GM12891 (cell line): Measurements from ENCODE around the gene SEC23B.
"Not testable (repeated sequence)": the region's sequence is repeated elsewhere in the genome, so short reads cannot be mapped to it uniquely, and the experiment has no call there.

Experiments
- DNase-seq: peaks from one replicate; pipeline ENCODE4 v3.0.0; 2011; ENCODE audit warnings: low spot score; ENCODE audit not compliant: insufficient read length
- FAIRE-seq: peaks from 2 replicates; lab custom pipeline; 2011; peaks lifted over from hg19 to GRCh38; lab: Jason Lieb, UNC
- PAX5 ChIP-seq: IDR thresholded peaks from 2 replicates; pipeline ENCODE4 v1.6.1; 2011; ENCODE audit warnings: low read length, moderate library complexity, mild to moderate bottlenecking; ENCODE audit not compliant: insufficient read depth, severe bottlenecking
- POLR2A ChIP-seq: IDR thresholded peaks from 2 replicates; pipeline ENCODE4 v1.6.1; 2011; ENCODE audit warnings: low read depth, low read length, control low read depth
- POLR2AphosphoS5 ChIP-seq: IDR thresholded peaks from 2 replicates; pipeline ENCODE4 v1.6.1; 2011; ENCODE audit warnings: low read depth, low read length, control low read depth
- POU2F2 ChIP-seq: IDR thresholded peaks from 2 replicates; pipeline ENCODE4 v1.6.1; 2011; ENCODE audit warnings: low read depth, mild to moderate bottlenecking, control low read depth, low read length, moderate library complexity
- SPI1 ChIP-seq: IDR thresholded peaks from 2 replicates; pipeline ENCODE4 v1.6.1; 2011; ENCODE audit warnings: low read depth, low read length, control low read depth
- TAF1 ChIP-seq: IDR thresholded peaks from 2 replicates; pipeline ENCODE4 v1.6.1; 2011; ENCODE audit warnings: low read depth, low read length, control low read depth

SEC23B gene

DNA sequence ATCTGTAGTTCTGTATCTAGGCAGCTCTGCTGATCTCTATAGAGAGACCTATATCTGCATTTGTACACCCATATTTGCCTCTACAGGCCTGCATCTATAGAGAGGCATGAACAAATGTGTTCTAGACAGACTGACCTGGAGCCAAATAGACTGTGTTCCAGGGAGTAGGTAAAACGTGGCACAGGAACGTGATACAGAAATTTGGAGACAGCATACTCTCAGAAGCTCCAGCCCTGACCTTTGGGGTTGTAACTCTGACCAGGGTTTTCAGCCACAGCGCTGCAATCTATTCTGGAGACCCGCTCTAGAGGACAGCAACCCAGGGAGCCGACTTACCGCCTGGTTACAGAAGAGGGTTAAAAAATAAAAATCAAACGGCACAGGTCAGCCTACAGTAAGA lies 11.7 kb upstream of the SEC23B start:
- no peak for TF ChIP-seq POU2F2
- no peak for DNase-seq
- FAIRE-seq = no peak

GRCh38 chr20:18496740-18497592 lies 10.8 kb upstream of the SEC23B start, which contains the start of gene RBBP9:
Gene RBBP9, minus strand, starts transcription at chr20:18497225. Its CDS starts 58 bp downstream, at chr20:18497167.
- TF ChIP-seq POLR2A = 0 out of 2 replicates have a peak, but pooled peaks have one; percentile 22
- 0 out of 2 replicates have a peak, but pooled peaks have one; percentile 48 for TF ChIP-seq POU2F2
- peak; percentile 31; the same call in 1 of the 2 replicates for TF ChIP-seq POLR2AphosphoS5
- no peak for TF ChIP-seq PAX5
- TF ChIP-seq TAF1 = 0 out of 2 replicates have a peak, but pooled peaks have one; percentile 26
- TF ChIP-seq SPI1 = 0 out of 2 replicates have a peak, but pooled peaks have one; percentile 15
- FAIRE-seq (peak; percentile 79), DNase-seq (peak; percentile 79)

DNA sequence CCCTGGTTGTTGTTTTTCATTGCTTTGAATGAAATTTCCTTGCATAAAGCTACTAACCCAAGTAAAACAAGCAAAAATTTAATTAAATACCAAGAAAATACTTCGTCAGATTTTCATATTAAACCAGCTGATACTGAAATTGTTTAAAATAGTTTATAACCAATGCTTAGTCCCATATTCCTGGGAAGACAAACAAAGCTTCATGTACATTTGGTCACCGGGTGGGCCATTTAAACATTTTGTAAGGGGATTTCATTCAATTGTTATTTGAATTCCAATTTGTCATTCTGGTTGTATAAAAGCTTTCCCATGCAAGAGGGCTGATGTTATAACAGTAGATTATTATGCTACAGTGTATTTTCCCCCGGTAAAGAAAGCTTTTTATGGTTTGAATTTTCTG lies 10.1 kb upstream of the SEC23B start:
- TF ChIP-seq POU2F2 (no peak), POLR2A (no peak), SPI1 (no peak), POLR2AphosphoS5 (no peak)
- DNase-seq (no peak), FAIRE-seq (no peak)

DNA sequence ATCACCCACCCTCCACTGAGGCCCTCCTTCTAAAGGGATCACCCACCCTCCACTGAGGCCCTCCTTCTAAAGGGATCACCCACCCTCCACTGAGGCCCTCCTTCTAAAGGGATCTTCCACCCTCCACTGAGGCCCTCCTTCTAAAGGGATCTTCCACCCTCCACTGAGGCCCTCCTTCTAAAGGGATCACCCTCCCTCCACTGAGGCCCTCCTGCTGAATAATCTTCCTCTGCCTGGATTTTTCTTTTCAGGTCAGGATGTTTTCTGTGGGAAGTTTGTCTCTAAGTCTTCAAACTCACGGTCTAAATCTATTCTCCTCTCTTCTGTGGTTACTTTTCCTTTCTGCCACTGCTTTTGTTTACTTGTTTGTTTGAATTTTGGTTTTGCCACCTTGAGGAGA lies 6.1 kb upstream of the SEC23B start:
- not testable (repeated sequence) for FAIRE-seq, DNase-seq

GRCh38 chr20:18504479-18505060 lies 3.2 kb upstream of the SEC23B start:
- FAIRE-seq = no peak
- no peak for DNase-seq
- TF ChIP-seq POLR2AphosphoS5 (no peak), POU2F2 (no peak), SPI1 (no peak), POLR2A (no peak), PAX5 (no peak), TAF1 (no peak)

- no peak for FAIRE-seq
- TF ChIP-seq PAX5 = no peak
- TF ChIP-seq POLR2AphosphoS5 = no peak
- no peak for TF ChIP-seq SPI1
- no peak for TF ChIP-seq POU2F2
- TF ChIP-seq TAF1 = no peak
- no peak for TF ChIP-seq POLR2A
- no peak for DNase-seq
These were observed 996 bp upstream of the SEC23B start for GRCh38 chr20:18506744-18507143.

DNA sequence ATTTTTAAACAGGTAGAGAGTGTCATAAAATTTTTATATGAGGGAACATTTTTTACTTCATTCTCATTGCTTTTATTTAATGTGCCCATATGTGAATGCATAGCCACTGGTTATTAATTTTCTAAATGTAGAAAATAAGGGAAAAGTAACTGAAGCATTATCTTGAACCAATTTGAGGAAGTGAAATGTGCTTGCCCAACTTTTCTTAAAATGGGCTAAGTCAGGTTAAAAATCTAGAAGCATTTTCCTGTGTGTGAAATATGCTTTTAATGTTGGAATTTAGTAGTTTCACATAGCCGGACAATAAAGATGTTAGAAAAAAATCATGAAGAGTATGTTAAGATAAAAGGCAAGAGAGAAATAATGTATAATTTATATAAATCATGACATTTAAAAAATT lies 3.8 kb downstream of the SEC23B start:
- TF ChIP-seq PAX5 (no peak), SPI1 (peak; percentile 71)
- FAIRE-seq (no peak), DNase-seq (no peak)

- no peak for FAIRE-seq
These were observed 5.5 kb downstream of the SEC23B start for GRCh38 chr20:18513208-18513607.

DNA sequence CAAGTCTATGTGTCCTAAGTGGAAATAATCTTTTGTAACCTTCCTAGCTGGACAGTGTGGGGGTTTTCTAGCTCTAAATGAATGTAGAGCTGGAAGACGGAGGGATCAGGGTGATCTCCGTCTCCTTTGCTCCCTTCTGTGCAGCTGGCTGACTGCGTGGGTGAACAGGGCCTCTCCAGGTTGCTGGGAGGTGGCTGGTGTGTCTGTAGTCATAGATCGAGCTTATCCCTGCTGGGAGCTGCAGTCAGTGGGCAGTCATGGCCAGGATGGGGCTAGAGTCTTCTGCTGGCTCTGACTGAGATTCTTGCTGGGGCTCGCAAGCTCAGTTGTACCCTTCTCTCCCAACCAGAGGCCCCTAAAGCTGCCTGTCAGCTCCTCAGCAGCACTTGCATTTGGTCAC lies 6.4 kb downstream of the SEC23B start:
- FAIRE-seq (no peak), DNase-seq (no peak)
- TF ChIP-seq TAF1 (no peak), POLR2A (no peak), POU2F2 (no peak)

More at GRCh38 chr20:18513208-18513607, 5.5 kb downstream of the SEC23B start:
- TF ChIP-seq SPI1 (no peak), POLR2A (no peak), POU2F2 (no peak), PAX5 (no peak), TAF1 (no peak), POLR2AphosphoS5 (no peak)
- no peak for DNase-seq

- DNase-seq (no peak), FAIRE-seq (no peak)
- TF ChIP-seq POLR2A = no peak
- TF ChIP-seq POLR2AphosphoS5 = no peak
- TF ChIP-seq SPI1 = no peak
- no peak for TF ChIP-seq TAF1
- TF ChIP-seq PAX5 = no peak
These were observed 8.2 kb downstream of the SEC23B start for GRCh38 chr20:18515973-18516372.

- FAIRE-seq = not testable (repeated sequence)
These were observed 14.3 kb downstream of the SEC23B start for GRCh38 chr20:18522066-18522465.

More at GRCh38 chr20:18522066-18522465, 14.3 kb downstream of the SEC23B start:
- DNase-seq = not testable (repeated sequence)
